NCI-H1092 treated with DMSO at 0.1 percent for 48 hours (cell line): ENCODE data around the gene MLLT6.

ENCODE experiments used
- DNase-seq: peaks from one replicate; lab custom pipeline; 2025; lab: John Stamatoyannopoulos, UW

MLLT6 gene

GRCh38 chr17:38674749-38675615 lies 30.1 kb upstream of the MLLT6 start, which contains the start of gene EPOP:
TSS of gene EPOP (minus strand) at chr17:38674957. CDS start at chr17:38674495, 462 bp downstream.
- peak; percentile 84 for DNase-seq

- DNase-seq = peak; percentile 74
Measured at GRCh38 chr17:38676706-38677504, 28.2 kb upstream of the MLLT6 start.

GRCh38 chr17:38677819-38678218 lies 27.3 kb upstream of the MLLT6 start:
- no peak for DNase-seq

- DNase-seq = no peak
Measured at GRCh38 chr17:38681096-38681495, 24.0 kb upstream of the MLLT6 start.

GRCh38 chr17:38685491-38685890 lies 19.6 kb upstream of the MLLT6 start:
- no peak for DNase-seq

GRCh38 chr17:38687286-38687685 lies 17.8 kb upstream of the MLLT6 start:
- DNase-seq = no peak

GRCh38 chr17:38690386-38690785 lies 14.7 kb upstream of the MLLT6 start:
- no peak for DNase-seq

GRCh38 chr17:38691154-38691553 lies 13.9 kb upstream of the MLLT6 start:
- DNase-seq = no peak

- peak; percentile 68 for DNase-seq
Measured at GRCh38 chr17:38693700-38694329, 11.3 kb upstream of the MLLT6 start.

GRCh38 chr17:38697061-38697820 lies 7.8 kb upstream of the MLLT6 start:
- DNase-seq = no peak

- DNase-seq = no peak
Measured at GRCh38 chr17:38698760-38699159, 6.3 kb upstream of the MLLT6 start.

- peak; percentile 38 for DNase-seq
Measured at GRCh38 chr17:38701504-38702165, 3.4 kb upstream of the MLLT6 start.

GRCh38 chr17:38702166-38702915 lies 2.7 kb upstream of the MLLT6 start:
- peak; percentile 72 for DNase-seq

GRCh38 chr17:38702916-38703741 lies 1.9 kb upstream of the MLLT6 start:
- no peak for DNase-seq

GRCh38 chr17:38703742-38704605 lies 1.1 kb upstream of the MLLT6 start:
- DNase-seq = peak; percentile 83

GRCh38 chr17:38705523-38705802 lies 390 bp downstream of the MLLT6 start:
- no peak for DNase-seq

GRCh38 chr17:38705803-38706504 lies 881 bp downstream of the MLLT6 start:
- no peak for DNase-seq
